HG03064 (cell line): ENCODE measurements around the gene MKNK1.

Experiments used
- ATAC-seq: cut with Tn5 transposase; IDR thresholded peaks from one replicate; pipeline ENCODE4 v1.9.1; 2021; ENCODE audit warnings: low read depth; ENCODE audit not compliant: unreplicated experiment

MKNK1 gene

DNA sequence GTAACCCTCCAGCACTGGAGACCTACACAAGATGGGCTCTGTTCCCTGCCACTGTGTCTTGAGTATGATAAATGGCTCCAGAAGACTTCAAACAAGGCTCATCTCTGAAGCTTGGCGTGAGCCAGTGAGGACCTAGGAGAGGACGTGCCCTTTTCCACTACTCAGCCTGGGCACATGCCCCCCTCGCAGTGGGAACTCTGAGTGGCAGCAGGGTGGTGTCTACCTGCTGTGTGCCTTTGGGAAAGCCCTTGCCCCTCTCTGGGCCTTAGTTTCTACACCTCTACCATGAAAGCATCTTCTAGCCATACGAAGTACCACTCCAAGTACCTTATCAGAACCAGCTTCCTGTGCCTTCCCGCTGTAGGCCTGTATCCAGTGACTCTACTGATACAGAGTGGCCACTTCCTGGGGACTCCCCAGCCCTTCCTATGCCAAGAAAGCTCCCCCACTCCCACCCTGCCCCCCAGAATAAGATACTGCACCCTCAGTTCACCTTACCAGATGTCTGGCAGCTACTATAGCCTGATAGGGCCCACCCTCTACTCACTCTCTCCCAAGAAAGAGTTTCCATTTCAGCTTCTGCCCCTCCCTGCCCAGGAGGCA lies 15.7 kb upstream of the MKNK1 start:
- no peak for ATAC-seq

GRCh38 chr1:46618754-46619415 lies 14.8 kb upstream of the MKNK1 start:
- no peak for ATAC-seq

DNA sequence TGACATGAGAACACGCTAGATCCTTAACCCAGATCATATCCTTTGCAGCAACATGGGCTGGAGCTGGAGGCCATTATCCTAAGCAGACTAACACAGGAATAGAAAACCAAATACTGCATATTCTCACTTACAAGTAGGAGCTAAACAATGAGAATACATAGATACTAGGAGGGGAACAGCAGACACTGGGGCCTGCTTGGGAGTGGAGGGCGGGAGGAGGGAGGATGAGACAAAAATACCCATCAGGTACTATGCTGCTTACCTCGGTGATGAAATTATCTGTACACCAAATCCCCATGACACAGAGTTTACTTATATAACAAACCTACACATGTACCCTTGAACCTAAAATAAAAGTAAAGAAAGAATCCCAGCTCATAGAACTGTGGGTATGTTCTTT lies 13.8 kb upstream of the MKNK1 start:
- no peak for ATAC-seq

DNA sequence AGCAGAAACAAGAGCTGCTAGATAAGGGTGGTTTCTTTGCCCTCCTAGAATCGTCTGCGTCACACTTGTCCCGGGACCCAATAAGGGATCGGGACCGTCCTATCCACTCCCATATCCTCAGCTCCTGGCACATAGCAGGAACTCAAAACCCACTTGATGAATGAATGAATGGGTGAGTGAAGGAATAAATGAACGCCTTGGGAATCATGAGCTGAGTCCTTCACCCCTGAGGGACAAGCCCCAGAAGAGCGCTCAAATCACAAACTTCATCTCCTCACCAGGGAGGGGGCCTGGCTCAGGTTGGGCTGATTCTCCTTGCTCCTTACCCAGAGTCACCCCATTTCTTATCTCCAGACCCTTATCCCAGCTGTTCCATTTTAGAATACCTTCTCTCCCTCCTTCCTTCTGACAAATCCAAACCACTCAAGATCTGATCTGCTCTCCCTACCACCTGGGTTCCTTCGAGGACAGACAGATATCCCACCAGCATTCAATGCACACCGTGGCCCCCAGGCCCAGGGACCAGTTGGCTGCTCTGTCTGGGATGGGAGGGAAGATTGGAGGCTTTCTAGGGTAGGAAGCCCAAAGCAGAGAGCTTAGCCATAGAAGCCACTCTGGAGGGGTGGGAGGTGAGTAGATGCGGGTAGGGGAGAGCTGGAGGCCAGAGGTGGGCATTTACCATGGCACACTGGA lies 13.2 kb upstream of the MKNK1 start:
- no peak for ATAC-seq

- peak; percentile 53 for ATAC-seq
Measured at GRCh38 chr1:46616277-46617107, 12.4 kb upstream of the MKNK1 start, which contains the start of gene MOB3C. Gene MOB3C (minus strand): TSS chr1:46616811. CDS start chr1:46613321, 3,490 bp downstream.

GRCh38 chr1:46615735-46616134 lies 11.7 kb upstream of the MKNK1 start:
- ATAC-seq: no peak

DNA sequence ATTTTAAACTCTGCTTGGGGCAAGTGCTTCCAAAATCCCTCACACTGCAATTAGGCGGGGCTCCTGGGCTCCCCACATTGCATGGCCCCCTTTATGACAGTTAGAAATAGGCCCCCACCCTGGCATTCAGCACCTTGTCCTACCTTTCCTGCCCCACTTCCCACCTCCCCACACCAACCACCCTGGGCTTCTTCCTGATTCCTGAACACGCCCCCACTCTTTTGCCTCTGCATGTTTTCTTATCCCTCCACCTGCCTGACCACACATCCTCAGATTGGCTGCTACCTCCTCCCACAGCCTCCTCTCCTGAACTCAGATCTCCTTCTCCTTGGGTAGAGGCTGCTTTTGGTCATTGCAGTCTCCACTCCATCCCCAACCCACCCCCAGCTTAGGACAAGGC lies 11.0 kb upstream of the MKNK1 start:
- no peak for ATAC-seq

- ATAC-seq: no peak
Measured at GRCh38 chr1:46614604-46614984, 10.5 kb upstream of the MKNK1 start.

- peak; percentile 64 for ATAC-seq
Measured at GRCh38 chr1:46613661-46614603, 9.9 kb upstream of the MKNK1 start.

GRCh38 chr1:46612937-46613660 lies 9.0 kb upstream of the MKNK1 start:
- ATAC-seq: no peak

GRCh38 chr1:46611691-46612221 lies 7.7 kb upstream of the MKNK1 start:
- no peak for ATAC-seq

GRCh38 chr1:46607345-46608130 lies 3.5 kb upstream of the MKNK1 start:
- no peak for ATAC-seq

DNA sequence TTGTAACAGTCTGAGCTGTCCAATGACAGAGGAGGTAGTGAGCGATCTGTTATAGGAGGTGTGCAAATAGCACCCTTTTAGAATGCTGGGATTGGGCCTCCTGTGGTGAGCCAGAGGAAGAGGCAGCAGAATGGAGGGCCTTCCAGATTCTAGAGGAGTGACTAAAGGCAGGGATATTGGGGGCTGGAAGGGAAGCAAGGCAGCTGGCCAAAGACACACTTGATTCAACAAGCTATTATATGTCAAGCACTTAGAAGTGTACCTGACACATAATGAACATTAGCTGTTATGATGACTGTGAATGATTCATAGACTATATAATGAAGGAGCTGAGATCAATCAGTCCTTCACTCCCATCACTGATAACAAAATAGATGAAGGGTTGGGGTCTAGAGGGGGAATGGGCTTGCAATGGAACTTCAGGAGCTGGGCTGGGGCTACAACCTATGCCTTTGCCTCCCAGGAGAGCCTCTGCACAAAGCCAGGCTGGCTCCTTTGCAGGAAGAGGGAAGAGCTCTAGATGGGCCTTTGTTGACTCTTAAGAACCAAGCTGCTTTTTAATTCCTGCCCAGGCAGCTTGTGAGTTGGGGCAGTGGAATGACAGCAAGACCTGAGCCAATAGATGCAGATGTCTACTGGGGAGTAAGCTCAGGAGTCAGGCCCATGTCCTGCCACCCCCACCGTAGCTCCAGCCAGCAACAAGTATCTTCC lies 2.3 kb upstream of the MKNK1 start:
- ATAC-seq: no peak

DNA sequence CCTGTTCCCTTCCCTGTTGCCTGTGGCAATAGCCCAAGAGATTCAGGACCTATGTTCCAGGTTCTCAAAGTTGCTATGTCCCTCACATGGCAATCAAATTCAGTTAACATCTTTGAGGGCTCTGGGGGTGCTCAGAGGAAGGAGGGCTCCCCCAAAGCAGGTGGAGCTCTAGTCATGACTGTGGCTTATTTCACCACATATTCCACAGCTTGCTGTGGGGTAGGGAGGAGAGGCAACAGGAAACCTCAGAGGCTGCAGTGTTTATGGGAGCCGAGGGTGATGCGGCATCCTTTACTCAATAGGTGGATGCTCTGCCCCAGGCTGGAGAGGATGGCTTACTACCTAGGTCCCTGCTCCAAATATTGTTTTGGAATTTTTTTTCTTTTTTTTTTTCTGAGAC lies 1.2 kb upstream of the MKNK1 start:
- no peak for ATAC-seq

DNA sequence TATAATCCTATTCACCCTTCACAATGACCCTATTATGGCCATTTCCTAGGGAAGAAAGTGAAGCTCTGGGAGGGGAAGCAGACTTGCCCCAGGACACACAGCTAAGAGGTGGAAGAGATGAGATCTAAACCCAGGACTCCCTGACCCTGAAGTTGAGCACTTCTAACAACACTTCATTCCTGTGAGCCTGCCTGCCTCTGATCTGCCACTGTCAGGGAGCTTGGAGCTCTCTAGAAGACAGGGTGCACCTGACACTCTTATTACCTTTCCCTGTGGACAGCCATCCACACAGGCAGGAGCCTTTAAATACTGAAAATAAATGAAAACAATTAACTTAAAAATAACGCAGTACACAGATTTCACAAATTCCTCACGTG lies 599 bp downstream of the MKNK1 start:
- ATAC-seq: no peak

- ATAC-seq: no peak
Measured at GRCh38 chr1:46601257-46602007, 2.6 kb downstream of the MKNK1 start.
